ENCODE measurements around the gene DLGAP1. TPM values are rescaled to one million over a fixed set of nuclear protein-coding genes. Genes with fewer than 3 reads are reported as not detected.

The DLGAP1 gene
- total RNA-seq, 1 experiment from 2014 or later = 23.2 TPM

GRCh38 chr18:3447895-3448837, 1006.9 kb downstream of the DLGAP1 start:
- peaks cover 2% of the 10 kb centered on the region; the same call in 1 of the 2 replicates for H3K27me3 Mint-ChIP-seq (ENCODE audit: low read depth)

More at GRCh38 chr18:3447895-3448837, 1006.9 kb downstream of the DLGAP1 start:
- H3K4me3 Mint-ChIP-seq = peak overlapping the region; percentile 98 to 99
- Histone ChIP-seq H3K4me2 (ENCODE audit: insufficient read depth, insufficient read length, low read length) (peak overlapping the region; percentile 97), H3K9me3 (ENCODE audit: control insufficient read depth, low read depth, low read length) (no peaks in the 10 kb centered on the region), H3K27ac (ENCODE audit: insufficient read length, low read depth, low read length) (peak overlapping the region; percentile 99), H2BK12ac (ENCODE audit: insufficient read length, low read depth, low read length) (peak overlapping the region; percentile 97), H3K9ac (ENCODE audit: extremely low read depth, insufficient read length, low read length) (peak overlapping the region; percentile 94), H2AK5ac (ENCODE audit: insufficient read length, low read length) (peak overlapping the region; percentile 35), H2AFZ (ENCODE audit: low read length) (no peak overlapping the region), H3K14ac (ENCODE audit: insufficient read depth, low read length) (peak overlapping the region; percentile 93; the same call in 1 of the 2 replicates), H3K23ac (ENCODE audit: insufficient read length, low read depth, low read length) (peak overlapping the region; percentile 15), H3K23me2 (ENCODE audit: insufficient read length, low read depth, low read length, poor library complexity, severe bottlenecking) (peaks cover 23% of the 10 kb centered on the region), H4K91ac (ENCODE audit: insufficient read length, low read depth, low read length) (peak overlapping the region; percentile 70), H2BK15ac (ENCODE audit: low read depth, low read length) (no peak overlapping the region), H3K79me2 (ENCODE audit: insufficient read depth, low read length) (peaks cover 35% of the 10 kb centered on the region; the same call in 1 of the 2 replicates), H2BK20ac (ENCODE audit: low read depth, low read length, poor library complexity, severe bottlenecking) (no peak overlapping the region), H4K5ac (ENCODE audit: insufficient read length, low read depth, low read length) (peak overlapping the region; percentile 92), H3K18ac (ENCODE audit: insufficient read length, low read depth, low read length) (peak overlapping the region; percentile 97), H3K56ac (ENCODE audit: insufficient read length, low read depth, low read length) (peak overlapping the region; percentile 94), H3K4ac (ENCODE audit: low read depth, low read length) (peak overlapping the region; percentile 87; the same call in 1 of the 2 replicates), H4K8ac (replicated peaks; ENCODE audit: insufficient read length, low read depth, low read length) (no peak overlapping the region), H2BK120ac (ENCODE audit: low read depth, low read length, poor library complexity, severe bottlenecking) (peak overlapping the region; percentile 96), H3K79me1 (ENCODE audit: insufficient read depth, low read depth, low read length, poor library complexity, severe bottlenecking) (no peaks in the 10 kb centered on the region), H3K4me1 (ENCODE audit: insufficient read depth, low read length) (peaks cover 10% of the 10 kb centered on the region), H2BK5ac (ENCODE audit: insufficient read length, low read length) (peak overlapping the region; percentile 76), H3T11ph (ENCODE audit: low read length) (peak overlapping the region; percentile 87), H4K20me1 (ENCODE audit: control insufficient read depth, insufficient read depth, insufficient read length) (no peaks in the 10 kb centered on the region), H3K27me3 (ENCODE audit: insufficient read depth, low read length) (no peaks in the 10 kb centered on the region)
- TF ChIP-seq, protein P1, sequence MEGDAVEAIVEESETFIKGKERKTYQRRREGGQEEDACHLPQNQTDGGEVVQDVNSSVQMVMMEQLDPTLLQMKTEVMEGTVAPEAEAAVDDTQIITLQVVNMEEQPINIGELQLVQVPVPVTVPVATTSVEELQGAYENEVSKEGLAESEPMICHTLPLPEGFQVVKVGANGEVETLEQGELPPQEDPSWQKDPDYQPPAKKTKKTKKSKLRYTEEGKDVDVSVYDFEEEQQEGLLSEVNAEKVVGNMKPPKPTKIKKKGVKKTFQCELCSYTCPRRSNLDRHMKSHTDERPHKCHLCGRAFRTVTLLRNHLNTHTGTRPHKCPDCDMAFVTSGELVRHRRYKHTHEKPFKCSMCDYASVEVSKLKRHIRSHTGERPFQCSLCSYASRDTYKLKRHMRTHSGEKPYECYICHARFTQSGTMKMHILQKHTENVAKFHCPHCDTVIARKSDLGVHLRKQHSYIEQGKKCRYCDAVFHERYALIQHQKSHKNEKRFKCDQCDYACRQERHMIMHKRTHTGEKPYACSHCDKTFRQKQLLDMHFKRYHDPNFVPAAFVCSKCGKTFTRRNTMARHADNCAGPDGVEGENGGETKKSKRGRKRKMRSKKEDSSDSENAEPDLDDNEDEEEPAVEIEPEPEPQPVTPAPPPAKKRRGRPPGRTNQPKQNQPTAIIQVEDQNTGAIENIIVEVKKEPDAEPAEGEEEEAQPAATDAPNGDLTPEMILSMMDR (conservative IDR thresholded peaks at IDR 0.05) = no peak; the same call in 2 of the 3 replicates
- peaks cover 4 to 16% of the 10 kb centered on the region in 2 experiments; a peak in 4 of 5 replicates for H3K9me3 Mint-ChIP-seq
- peaks cover 26 to 38% of the 10 kb centered on the region in 2 experiments for H3K4me1 Mint-ChIP-seq
- peaks cover 23 to 30% (median 29%) of the 10 kb centered on the region in 3 experiments for H3K36me3 Mint-ChIP-seq (ENCODE audit: insufficient read depth in 1 of 3, low read depth in 3 of 3)
- H3K27ac Mint-ChIP-seq = peak overlapping the region; percentile 100
- no CpG with 5 or more reads among the region's 63 CpGs for WGBS (ENCODE audit: extremely low coverage, insufficient read length, low lambda C conversion rate)
- peak; percentile 98 for DNase-seq
